OCI-LY3 (cell line): ENCODE measurements around the gene CCT3.
"Not testable (repeated sequence)": the region's sequence is repeated elsewhere in the genome, so short reads cannot be mapped to it uniquely, and the experiment has no call there.

Source experiments
- H2AFZ ChIP-seq: fragments of 200-600, 300-600 bp; shearing (Covaris generic); 2 replicates; pipeline ENCODE4 v1.6.0; 2014; ENCODE audit warnings: antibody characterized with exemption, low read depth, low read length
- H3K27ac ChIP-seq: fragments of 200-600, 300-600 bp; sonication (generic); 2 replicates; pipeline ENCODE4 v1.5.1; 2014; ENCODE audit warnings: mild to moderate bottlenecking, low read length, moderate library complexity, mixed read lengths
- H3K27me3 ChIP-seq: fragments of 200-600, 300-600 bp; sonication (generic); 2 replicates; pipeline ENCODE4 v1.6.1; 2014; ENCODE audit warnings: low read depth, low read length, mixed read lengths
- H3K36me3 ChIP-seq: fragments of 200-600, 300-600 bp; sonication (generic); replicated peaks from 2 replicates; pipeline ENCODE3; 2014; ENCODE audit warnings: low read depth, low read length, mixed read lengths
- H3K4me1 ChIP-seq: fragments of 300-600, 200-600 bp; sonication (generic); 2 replicates; pipeline ENCODE4 v1.6.1; 2014; ENCODE audit warnings: low read length, mixed read lengths
- H3K4me2 ChIP-seq: fragments of 200-600, 300-600 bp; sonication (generic); 2 replicates; pipeline ENCODE4 v1.6.1; 2014; ENCODE audit warnings: low read length, mixed read lengths
- H3K4me3 ChIP-seq: fragments of 300-600, 200-600 bp; sonication (generic); 2 replicates; pipeline ENCODE4 v1.5.1; 2014; ENCODE audit warnings: antibody characterized with exemption, mild to moderate bottlenecking, low read length, moderate library complexity
- H3K79me2 ChIP-seq: fragments of 300-600, 200-600 bp; shearing (Covaris generic); 2 replicates; pipeline ENCODE4 v1.6.1; 2014; ENCODE audit warnings: mild to moderate bottlenecking, low read length, mixed read lengths
- H3K9ac ChIP-seq: fragments of 300-600, 200-600 bp; shearing (Covaris generic); 2 replicates; pipeline ENCODE4 v1.6.0; 2014; ENCODE audit warnings: mild to moderate bottlenecking, low read length, moderate library complexity
- H3K9me3 ChIP-seq: fragments of 200-600, 300-600 bp; shearing (Covaris generic); 2 replicates; pipeline ENCODE4 v1.6.1; 2014; ENCODE audit warnings: low read length, mixed read lengths; ENCODE audit not compliant: insufficient read depth
- H4K20me1 ChIP-seq: fragments of 200-600, 300-600 bp; sonication (generic); 2 replicates; pipeline ENCODE4 v1.6.1; 2016; ENCODE audit warnings: low read length, mixed read lengths; ENCODE audit not compliant: insufficient read depth
- CTCF ChIP-seq: fragments of 200-600, 300-600 bp; sonication (generic); IDR thresholded peaks from 2 replicates; pipeline ENCODE4 v1.5.1; 2014; ENCODE audit warnings: antibody characterized with exemption, low read length, low read depth
- EZH2phosphoT487 ChIP-seq: fragments of 200-600 bp; shearing (Covaris generic); IDR thresholded peaks from 2 replicates; pipeline ENCODE4 v1.6.1; 2018; ENCODE audit warnings: antibody characterized with exemption, mixed run types, low read depth

CCT3 gene

GRCh38 chr1:156347331-156347730 is 9.2 kb upstream of the CCT3 start:
- no peak overlapping the region for H3K4me3 ChIP-seq
- TF ChIP-seq CTCF (no peak), EZH2phosphoT487 (no peak)
- H3K27ac ChIP-seq = no peak overlapping the region
- no peaks in the 10 kb centered on the region for H3K36me3 ChIP-seq
- no peaks in the 10 kb centered on the region for H4K20me1 ChIP-seq
- no peak overlapping the region for H3K4me2 ChIP-seq
- no peaks in the 10 kb centered on the region for H3K9me3 ChIP-seq
- no peak overlapping the region for H2AFZ ChIP-seq
- peaks cover 18% of the 10 kb centered on the region; the same call in 1 of the 2 replicates for H3K27me3 ChIP-seq
- no peaks in the 10 kb centered on the region for H3K79me2 ChIP-seq
- H3K9ac ChIP-seq = no peak overlapping the region
- H3K4me1 ChIP-seq = no peaks in the 10 kb centered on the region

- no peak for TF ChIP-seq CTCF
- no peak for TF ChIP-seq EZH2phosphoT487
- Histone ChIP-seq H3K4me3 (no peak overlapping the region), H4K20me1 (no peaks in the 10 kb centered on the region), H3K9me3 (no peaks in the 10 kb centered on the region), H3K27me3 (peaks cover 18% of the 10 kb centered on the region; the same call in 1 of the 2 replicates), H3K27ac (no peak overlapping the region), H3K79me2 (no peaks in the 10 kb centered on the region), H3K4me1 (no peaks in the 10 kb centered on the region), H3K9ac (no peak overlapping the region), H3K36me3 (no peaks in the 10 kb centered on the region), H3K4me2 (no peak overlapping the region), H2AFZ (no peak overlapping the region)
Measured at GRCh38 chr1:156346636-156347035, 8.5 kb upstream of the CCT3 start.

GRCh38 chr1:156346035-156346434 is 7.9 kb upstream of the CCT3 start:
- H3K27ac ChIP-seq, H3K4me3 ChIP-seq, H2AFZ ChIP-seq, H3K36me3 ChIP-seq, H3K9ac ChIP-seq, H3K79me2 ChIP-seq, H3K9me3 ChIP-seq, H4K20me1 ChIP-seq, H3K4me1 ChIP-seq, H3K4me2 ChIP-seq: not testable (repeated sequence)
- peaks cover 18% of the 10 kb centered on the region; the same call in 1 of the 2 replicates for H3K27me3 ChIP-seq

- Histone ChIP-seq H2AFZ (no peak overlapping the region), H3K4me1 (peaks cover under 1% of the 10 kb centered on the region)
- TF ChIP-seq EZH2phosphoT487 (no peak), CTCF (no peak)
Measured at GRCh38 chr1:156344409-156344808, 6.3 kb upstream of the CCT3 start.

More at GRCh38 chr1:156344409-156344808, 6.3 kb upstream of the CCT3 start:
- Histone ChIP-seq H3K4me2 (no peak overlapping the region), H3K79me2 (no peaks in the 10 kb centered on the region), H3K9me3 (no peaks in the 10 kb centered on the region), H3K9ac (no peak overlapping the region), H3K27ac (no peak overlapping the region), H3K27me3 (peaks cover 15% of the 10 kb centered on the region; the same call in 1 of the 2 replicates), H4K20me1 (no peaks in the 10 kb centered on the region), H3K36me3 (no peaks in the 10 kb centered on the region), H3K4me3 (no peak overlapping the region)
